Measurements from ENCODE around the gene ZKSCAN5. TPM values are rescaled to one million over a fixed set of nuclear protein-coding genes. Genes with fewer than 3 reads are reported as not detected.
A peak's percentile ranks its signal among the peaks of the same experiment; 100 is the strongest.
"Not testable (repeated sequence)": the region's sequence is repeated elsewhere in the genome, so short reads cannot be mapped to it uniquely, and the experiment has no call there.

The ZKSCAN5 gene
- total and polyA plus RNA-seq, 9 donors: 7.1 to 11.5 (median 9.9) TPM

DNA sequence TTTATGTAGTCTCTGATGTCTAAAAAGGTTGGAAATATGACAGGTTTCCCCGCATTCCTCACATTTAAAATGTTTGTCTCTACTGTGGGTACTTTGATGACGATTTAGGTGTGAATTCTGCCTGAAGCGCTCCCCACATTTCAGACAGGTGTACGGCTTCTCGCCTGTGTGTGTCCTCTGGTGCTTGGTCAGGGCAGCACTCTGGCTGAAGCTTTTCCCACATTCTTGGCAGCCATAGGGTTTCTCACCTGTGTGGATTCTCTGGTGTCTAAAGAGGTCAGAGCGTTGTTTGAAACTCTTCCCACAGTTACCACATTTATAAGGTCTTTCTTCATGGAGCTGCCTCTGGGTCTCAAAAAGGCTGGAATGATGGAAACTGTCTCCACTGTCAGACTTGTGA is 10.6 kb upstream of the ZKSCAN5 start:
- Histone ChIP-seq H3K27ac (ENCODE audit: low read length) (no peak overlapping the region), H3K27me3 (ENCODE audit: control insufficient read depth, insufficient read depth, low read length) (no peaks in the 10 kb centered on the region), H3K4me1 (ENCODE audit: control insufficient read depth, insufficient read depth, low read length) (peaks cover 7% of the 10 kb centered on the region), H3K9me3 (replicated peaks; ENCODE audit: control insufficient read depth, low read depth, low read length) (peaks cover 20% of the 10 kb centered on the region), H3K36me3 (ENCODE audit: control insufficient read depth, insufficient read depth, low read length) (peaks cover 49% of the 10 kb centered on the region), H3K4me3 (ENCODE audit: low read length) (no peak overlapping the region)
- 98% methylated on average over 5 of the region's 6 CpGs for WGBS (ENCODE audit: insufficient coverage)
- DNase-seq: no peak

DNA sequence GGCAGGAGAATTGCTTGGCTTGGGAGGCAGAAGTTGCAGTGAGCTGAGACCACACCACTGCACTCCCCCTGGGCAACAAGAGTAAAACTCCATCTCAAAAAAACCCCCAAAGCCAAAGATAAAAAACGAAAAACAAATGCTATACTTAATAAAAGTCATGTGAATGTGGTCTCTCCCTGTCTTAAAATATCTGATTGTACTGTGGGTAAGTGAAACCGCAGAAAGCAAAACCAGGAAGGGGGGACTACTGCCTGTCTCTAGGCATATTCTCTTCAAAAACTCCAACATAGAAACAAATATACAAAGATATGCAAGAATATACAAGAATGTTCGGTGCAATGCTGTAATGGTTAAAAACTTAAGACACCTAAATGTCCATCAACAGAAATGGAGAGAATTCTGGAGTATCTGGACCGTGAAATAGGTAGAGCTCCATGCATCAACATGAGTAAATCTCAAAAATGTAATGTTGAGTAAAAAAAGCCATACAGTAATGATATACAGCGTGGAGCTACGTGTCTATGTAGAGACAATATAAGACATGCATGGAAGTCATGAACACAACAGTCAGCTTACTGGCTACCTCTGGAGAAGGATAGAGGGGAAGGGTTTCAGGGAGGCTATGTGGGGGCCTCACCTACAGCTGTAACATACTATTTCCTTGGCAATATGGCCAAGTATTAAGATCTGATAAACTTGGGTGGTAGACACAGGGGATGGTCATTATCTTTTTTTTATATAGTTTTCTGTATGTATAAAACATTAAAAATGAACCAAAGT is 6.5 kb upstream of the ZKSCAN5 start:
- Histone ChIP-seq H3K4me1 (ENCODE audit: control insufficient read depth, insufficient read depth, low read length) (peaks cover 14% of the 10 kb centered on the region), H3K4me3 (ENCODE audit: low read length) (no peak overlapping the region)
- WGBS (ENCODE audit: insufficient coverage): no CpG with 5 or more reads among the region's 6 CpGs

DNA sequence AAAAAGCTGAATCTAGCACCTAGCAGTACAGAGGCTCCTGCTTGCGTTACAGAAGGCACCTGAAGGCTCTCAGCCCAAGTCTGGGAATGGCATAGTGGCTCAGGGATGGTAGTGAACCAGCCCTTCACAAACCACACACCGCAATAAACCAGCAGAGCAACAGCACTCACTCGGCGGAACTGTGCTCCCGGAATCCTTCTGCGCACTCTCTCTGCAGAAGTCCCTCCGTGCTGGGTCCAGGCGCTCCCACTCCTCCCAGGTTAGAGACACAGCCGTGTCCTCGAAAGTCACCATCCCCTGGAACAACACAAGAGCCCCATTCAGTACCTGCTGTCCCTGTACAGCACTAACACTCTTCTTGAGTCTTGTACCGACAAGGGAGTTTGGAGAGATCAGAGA is 5.9 kb upstream of the ZKSCAN5 start:
- H3K27me3 ChIP-seq (ENCODE audit: control insufficient read depth, insufficient read depth, low read length): no peaks in the 10 kb centered on the region
- H3K27ac ChIP-seq (ENCODE audit: low read length): no peak overlapping the region
- H3K36me3 ChIP-seq (ENCODE audit: control insufficient read depth, insufficient read depth, low read length): peaks cover 41% of the 10 kb centered on the region
- peaks cover 13% of the 10 kb centered on the region for H3K9me3 ChIP-seq (replicated peaks; ENCODE audit: control insufficient read depth, low read depth, low read length)
- H3K4me3 ChIP-seq (ENCODE audit: low read length): peak overlapping the region; percentile 97
- DNase-seq: no peak
- 90% methylated on average over 4 of the region's 11 CpGs for WGBS (ENCODE audit: insufficient coverage)
- peaks cover 14% of the 10 kb centered on the region for H3K4me1 ChIP-seq (ENCODE audit: control insufficient read depth, insufficient read depth, low read length)

More for the DNA sequence above, 6.5 kb upstream of the ZKSCAN5 start:
- no peak overlapping the region for H3K27ac ChIP-seq (ENCODE audit: low read length)
- peaks cover 45% of the 10 kb centered on the region for H3K36me3 ChIP-seq (ENCODE audit: control insufficient read depth, insufficient read depth, low read length)
- no peaks in the 10 kb centered on the region for H3K27me3 ChIP-seq (ENCODE audit: control insufficient read depth, insufficient read depth, low read length)
- no peak for DNase-seq
- H3K9me3 ChIP-seq (replicated peaks; ENCODE audit: control insufficient read depth, low read depth, low read length): peaks cover 14% of the 10 kb centered on the region

DNA sequence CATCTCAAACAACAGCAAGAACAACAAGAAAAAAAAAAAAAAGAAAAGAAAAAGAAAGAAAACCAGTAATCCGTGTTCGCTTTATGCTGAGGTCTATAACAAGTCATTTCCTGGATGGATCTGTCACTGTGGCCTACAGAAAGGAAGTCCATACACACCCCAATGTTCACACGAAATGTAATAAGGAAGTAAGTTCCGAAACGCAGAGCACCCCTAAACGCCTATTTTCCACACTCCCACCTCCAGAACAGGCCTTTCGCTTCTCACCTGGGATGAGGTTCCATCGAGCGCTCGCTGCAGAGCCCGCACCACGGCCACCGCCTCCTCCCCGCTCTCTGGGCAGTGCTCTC is 5.1 kb upstream of the ZKSCAN5 start:
- 0% methylated on average over 8 of the region's 14 CpGs for WGBS (ENCODE audit: insufficient coverage)
- H3K27ac ChIP-seq (ENCODE audit: low read length): peak overlapping the region; percentile 97
- peaks cover 18% of the 10 kb centered on the region for H3K4me1 ChIP-seq (ENCODE audit: control insufficient read depth, insufficient read depth, low read length)
- peaks cover 5% of the 10 kb centered on the region for H3K9me3 ChIP-seq (replicated peaks; ENCODE audit: control insufficient read depth, low read depth, low read length)
- H3K4me3 ChIP-seq (ENCODE audit: low read length): peak overlapping the region; percentile 97
- DNase-seq: peak; percentile 27
- H3K36me3 ChIP-seq (ENCODE audit: control insufficient read depth, insufficient read depth, low read length): peaks cover 33% of the 10 kb centered on the region
- no peaks in the 10 kb centered on the region for H3K27me3 ChIP-seq (ENCODE audit: control insufficient read depth, insufficient read depth, low read length)

DNA sequence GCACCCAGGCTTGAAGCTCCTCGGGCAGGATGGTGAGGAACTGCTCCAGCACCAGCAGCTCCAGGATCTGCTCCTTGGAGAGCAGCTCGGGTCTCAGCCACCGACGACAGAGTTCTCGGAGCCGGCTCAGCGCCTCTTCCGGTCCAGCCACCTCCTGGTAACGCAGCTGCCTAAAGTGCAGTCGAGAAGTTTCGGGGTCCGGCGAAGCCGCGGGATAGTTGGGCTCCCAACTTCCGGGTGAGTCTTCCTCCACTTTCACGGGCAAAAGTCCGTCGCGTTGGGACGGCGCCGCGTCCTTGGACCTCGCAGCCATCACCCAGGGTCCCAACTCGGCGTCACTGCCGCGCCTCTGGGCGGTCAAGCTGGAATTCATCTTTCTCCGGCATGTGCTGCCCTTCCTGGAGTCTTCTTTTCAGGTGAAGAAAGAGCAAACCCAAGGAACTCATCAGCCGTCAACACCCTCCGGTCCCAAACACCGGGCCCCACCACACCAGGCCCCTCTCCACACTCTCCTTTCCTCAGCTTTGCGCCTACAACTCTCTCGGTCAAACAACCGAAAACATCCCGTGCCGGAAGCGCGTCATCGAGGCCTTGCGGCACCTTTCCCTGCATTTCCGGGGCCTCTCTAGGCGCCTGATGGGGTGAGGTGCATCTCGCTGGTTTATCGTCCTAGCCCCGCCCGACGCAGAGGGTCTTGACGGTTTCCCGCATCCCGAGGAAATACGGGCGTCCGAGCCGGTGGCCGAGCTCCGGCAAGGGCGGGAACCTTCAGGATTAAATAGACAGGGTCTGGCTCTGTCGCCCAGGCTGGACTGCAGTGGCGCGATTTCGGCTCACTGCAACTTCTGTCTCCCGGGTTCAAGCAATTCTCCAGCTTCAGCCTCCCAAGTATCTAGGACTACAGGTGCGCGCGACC is 4.5 kb upstream of the ZKSCAN5 start, which contains the start of gene ZNF394:
Gene ZNF394, minus strand, starts transcription at position 561 of the 916 bp plus-strand sequence. Its CDS starts 188 bp downstream, at position 373.
- peaks cover 18% of the 10 kb centered on the region for H3K4me1 ChIP-seq (ENCODE audit: control insufficient read depth, insufficient read depth, low read length)
- 0% methylated on average over 64 of the region's 68 CpGs for WGBS (ENCODE audit: insufficient coverage)

DNA sequence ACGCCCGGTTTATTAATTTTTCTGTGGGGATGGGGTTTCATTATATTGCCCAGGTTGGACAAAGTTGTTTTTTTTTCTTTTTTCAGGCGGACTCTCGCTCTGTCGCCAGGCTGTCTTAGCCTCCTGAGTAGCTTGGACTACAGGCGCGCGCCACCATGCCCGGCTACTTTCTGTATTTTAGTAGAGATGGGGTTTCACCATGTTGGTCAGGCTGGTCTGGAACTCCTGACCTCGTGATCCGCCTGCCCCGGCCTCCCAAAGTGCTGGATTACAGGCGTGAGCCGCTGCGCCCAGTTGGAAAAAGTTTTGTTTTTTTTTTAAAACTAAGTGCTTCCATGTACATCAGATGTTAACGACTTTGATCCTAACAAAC is 3.8 kb upstream of the ZKSCAN5 start:
- Histone ChIP-seq H3K9me3 (replicated peaks; ENCODE audit: control insufficient read depth, low read depth, low read length) (no peaks in the 10 kb centered on the region), H3K27me3 (ENCODE audit: control insufficient read depth, insufficient read depth, low read length) (no peaks in the 10 kb centered on the region), H3K36me3 (ENCODE audit: control insufficient read depth, insufficient read depth, low read length) (peaks cover 26% of the 10 kb centered on the region), H3K27ac (ENCODE audit: low read length) (peak overlapping the region; percentile 97), H3K4me3 (ENCODE audit: low read length) (peak overlapping the region; percentile 97), H3K4me1 (ENCODE audit: control insufficient read depth, insufficient read depth, low read length) (peaks cover 20% of the 10 kb centered on the region)
- 55% methylated on average over 9 of the region's 16 CpGs for WGBS (ENCODE audit: insufficient coverage)
- DNase-seq: no peak

More for the DNA sequence above, 4.5 kb upstream of the ZKSCAN5 start, which contains the start of gene ZNF394:
- Histone ChIP-seq H3K9me3 (replicated peaks; ENCODE audit: control insufficient read depth, low read depth, low read length) (no peaks in the 10 kb centered on the region), H3K4me3 (ENCODE audit: low read length) (peak within 1 kb of the TSS; percentile 97), H3K36me3 (ENCODE audit: control insufficient read depth, insufficient read depth, low read length) (peaks cover 29% of the 10 kb centered on the region), H3K27ac (ENCODE audit: low read length) (peak within 1 kb of the TSS; percentile 97), H3K27me3 (ENCODE audit: control insufficient read depth, insufficient read depth, low read length) (no peaks in the 10 kb centered on the region)
- peak; percentile 98 for DNase-seq

DNA sequence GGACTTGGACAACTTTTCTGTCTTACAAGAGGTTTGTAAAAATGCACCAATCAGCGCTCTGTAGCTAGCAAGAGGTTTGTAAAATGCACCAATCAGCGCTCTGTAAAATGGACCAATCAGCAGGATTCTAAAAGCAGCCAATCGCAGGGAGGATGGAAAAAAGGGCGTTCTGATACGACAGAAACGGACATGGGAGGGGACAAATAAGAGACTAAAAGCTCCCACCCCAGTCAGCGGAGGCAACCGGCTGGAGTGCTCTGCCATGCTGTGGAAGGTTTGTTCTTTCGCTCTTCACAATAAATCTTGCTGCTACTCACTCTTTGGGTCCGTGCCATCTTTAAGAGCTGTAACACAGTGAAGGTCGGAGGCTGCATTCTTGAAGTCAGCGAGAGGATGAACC is 3.2 kb upstream of the ZKSCAN5 start:
- H3K27ac ChIP-seq (ENCODE audit: low read length); H3K4me3 ChIP-seq (ENCODE audit: low read length): not testable (repeated sequence)
- WGBS (ENCODE audit: insufficient coverage): 88% methylated on average over 4 of the region's 12 CpGs

DNA sequence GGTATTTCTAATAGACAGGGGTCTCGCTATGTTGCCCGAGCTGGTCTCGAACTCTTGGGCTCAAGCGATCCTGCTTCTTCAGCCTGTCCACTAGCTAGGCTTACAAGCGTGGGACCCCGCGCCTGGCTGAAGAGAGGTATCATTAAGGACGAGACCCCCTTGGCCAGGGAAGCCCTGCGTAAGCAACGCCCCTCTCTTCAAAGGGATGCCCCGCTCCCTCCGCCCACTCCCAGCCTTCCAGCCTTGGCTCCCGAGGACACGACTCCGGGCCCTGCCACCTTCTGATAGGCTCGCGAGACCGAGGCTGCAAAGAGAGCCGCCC is 220 bp upstream of the ZKSCAN5 start:
- Histone ChIP-seq H3K36me3 (ENCODE audit: control insufficient read depth, insufficient read depth, low read length) (no peaks in the 10 kb centered on the region), H3K9me3 (replicated peaks; ENCODE audit: control insufficient read depth, low read depth, low read length) (no peaks in the 10 kb centered on the region), H3K27ac (ENCODE audit: low read length) (peak overlapping the region; percentile 99), H3K4me3 (ENCODE audit: low read length) (peak overlapping the region; percentile 83), H3K4me1 (ENCODE audit: control insufficient read depth, insufficient read depth, low read length) (peaks cover 20% of the 10 kb centered on the region), H3K27me3 (ENCODE audit: control insufficient read depth, insufficient read depth, low read length) (no peaks in the 10 kb centered on the region)
- DNase-seq: no peak
- 5% methylated on average over 19 of the region's 19 CpGs for WGBS (ENCODE audit: insufficient coverage)

More for the DNA sequence above, 3.2 kb upstream of the ZKSCAN5 start:
- peaks cover 25% of the 10 kb centered on the region for H3K4me1 ChIP-seq (ENCODE audit: control insufficient read depth, insufficient read depth, low read length)
- H3K9me3 ChIP-seq (replicated peaks; ENCODE audit: control insufficient read depth, low read depth, low read length); H3K27me3 ChIP-seq (ENCODE audit: control insufficient read depth, insufficient read depth, low read length); DNase-seq: not testable (repeated sequence)
- peaks cover 21% of the 10 kb centered on the region for H3K36me3 ChIP-seq (ENCODE audit: control insufficient read depth, insufficient read depth, low read length)

DNA sequence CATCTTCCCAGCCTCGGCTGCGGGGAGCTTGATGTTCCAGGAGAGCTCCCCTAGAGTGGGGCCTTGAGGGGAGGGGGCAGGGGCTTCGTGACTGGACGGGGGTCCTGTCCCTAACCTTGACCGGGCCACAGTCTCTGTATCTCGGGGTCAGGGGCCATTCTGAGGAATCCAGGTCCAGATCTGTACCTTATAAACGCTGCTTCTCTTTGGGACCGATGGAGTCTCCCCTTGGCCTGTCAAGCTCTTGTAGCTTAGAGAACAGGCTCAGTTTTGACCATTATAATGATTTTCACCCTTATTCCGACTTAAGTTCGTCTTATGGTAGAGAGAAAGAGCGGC is 831 bp downstream of the ZKSCAN5 start:
- 0% methylated on average over 3 of the region's 11 CpGs for WGBS (ENCODE audit: insufficient coverage)
- Histone ChIP-seq H3K27ac (ENCODE audit: low read length) (peak overlapping the region; percentile 99), H3K4me1 (ENCODE audit: control insufficient read depth, insufficient read depth, low read length) (peaks cover 20% of the 10 kb centered on the region), H3K4me3 (ENCODE audit: low read length) (peak overlapping the region; percentile 83), H3K9me3 (replicated peaks; ENCODE audit: control insufficient read depth, low read depth, low read length) (no peaks in the 10 kb centered on the region), H3K36me3 (ENCODE audit: control insufficient read depth, insufficient read depth, low read length) (no peaks in the 10 kb centered on the region), H3K27me3 (ENCODE audit: control insufficient read depth, insufficient read depth, low read length) (no peaks in the 10 kb centered on the region)
- DNase-seq: no peak

DNA sequence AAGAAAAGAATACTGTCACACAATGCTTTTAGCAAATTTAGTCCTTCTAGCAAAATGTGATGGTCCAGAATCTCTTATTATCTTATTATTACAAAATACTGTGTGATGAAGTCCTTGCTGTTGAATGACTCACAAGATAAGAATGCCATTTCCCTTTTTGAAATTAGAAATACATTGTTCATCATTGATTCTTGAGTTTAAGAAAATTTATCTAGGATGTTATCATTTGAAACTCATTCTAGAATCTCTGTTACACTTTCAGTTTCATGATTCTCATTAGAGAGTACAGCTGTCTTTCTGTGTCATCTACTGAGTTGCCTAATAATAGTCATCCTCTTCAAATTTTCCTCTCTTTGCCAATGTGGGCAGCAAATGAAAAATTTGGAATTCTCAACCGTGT is 9.6 kb downstream of the ZKSCAN5 start:
- Histone ChIP-seq H3K4me1 (ENCODE audit: control insufficient read depth, insufficient read depth, low read length) (no peaks in the 10 kb centered on the region), H3K27me3 (ENCODE audit: control insufficient read depth, insufficient read depth, low read length) (no peaks in the 10 kb centered on the region), H3K27ac (ENCODE audit: low read length) (no peak overlapping the region), H3K9me3 (replicated peaks; ENCODE audit: control insufficient read depth, low read depth, low read length) (no peaks in the 10 kb centered on the region), H3K4me3 (ENCODE audit: low read length) (no peak overlapping the region), H3K36me3 (ENCODE audit: control insufficient read depth, insufficient read depth, low read length) (peaks cover 30% of the 10 kb centered on the region)
- no CpG with 5 or more reads among the region's 1 CpG for WGBS (ENCODE audit: insufficient coverage)
- no peak for DNase-seq
